SHP77 treated with DMSO at 0.1 percent for 48 hours (cell line): ENCODE measurements around the gene DCC.

Experiments used
- DNase-seq: peaks from one replicate; lab custom pipeline; 2025; lab: John Stamatoyannopoulos, UW

The DCC gene

GRCh38 chr18:52499016-52499415, 159.0 kb downstream of the DCC start:
- no peak for DNase-seq

- peak; percentile 98 for DNase-seq
Observed at GRCh38 chr18:52499644-52500043, 159.6 kb downstream of the DCC start.

- DNase-seq, result no peak
Observed at GRCh38 chr18:52504589-52504988, 164.6 kb downstream of the DCC start.

- no peak for DNase-seq
Observed at GRCh38 chr18:52510139-52510538, 170.1 kb downstream of the DCC start.

GRCh38 chr18:52518086-52518485, 178.1 kb downstream of the DCC start:
- DNase-seq, result no peak

GRCh38 chr18:52519021-52519420, 179.0 kb downstream of the DCC start:
- no peak for DNase-seq

- no peak for DNase-seq
Observed at GRCh38 chr18:52523566-52523965, 183.6 kb downstream of the DCC start.

GRCh38 chr18:52531836-52532235, 191.8 kb downstream of the DCC start:
- no peak for DNase-seq

- no peak for DNase-seq
Observed at GRCh38 chr18:52536039-52536438, 196.0 kb downstream of the DCC start.

GRCh38 chr18:52537261-52537660, 197.3 kb downstream of the DCC start:
- no peak for DNase-seq

GRCh38 chr18:52541056-52541455, 201.1 kb downstream of the DCC start:
- DNase-seq, result no peak

- DNase-seq, result no peak
Observed at GRCh38 chr18:52544086-52544485, 204.1 kb downstream of the DCC start.

GRCh38 chr18:52546686-52547346, 206.8 kb downstream of the DCC start:
- no peak for DNase-seq

- no peak for DNase-seq
Observed at GRCh38 chr18:52553441-52553840, 213.4 kb downstream of the DCC start.

GRCh38 chr18:52554180-52554579, 214.2 kb downstream of the DCC start:
- no peak for DNase-seq

- DNase-seq, result no peak
Observed at GRCh38 chr18:52567360-52567759, 227.4 kb downstream of the DCC start.

- no peak for DNase-seq
Observed at GRCh38 chr18:52569492-52569891, 229.5 kb downstream of the DCC start.

- no peak for DNase-seq
Observed at GRCh38 chr18:52570975-52571374, 231.0 kb downstream of the DCC start.

- DNase-seq, result no peak
Observed at GRCh38 chr18:52572036-52573000, 232.3 kb downstream of the DCC start.

- DNase-seq, result no peak
Observed at GRCh38 chr18:52577795-52578194, 237.8 kb downstream of the DCC start.

GRCh38 chr18:52582061-52582460, 242.1 kb downstream of the DCC start:
- no peak for DNase-seq

- DNase-seq, result no peak
Observed at GRCh38 chr18:52582516-52582915, 242.5 kb downstream of the DCC start.

GRCh38 chr18:52588931-52589330, 248.9 kb downstream of the DCC start:
- no peak for DNase-seq
